ENCODE results near the gene CDRT15. TPM values are rescaled to one million over a fixed set of nuclear protein-coding genes. Genes with fewer than 3 reads are reported as not detected.

CDRT15 gene
- total RNA-seq, 1 experiment from 2014 or later: not detected

DNA sequence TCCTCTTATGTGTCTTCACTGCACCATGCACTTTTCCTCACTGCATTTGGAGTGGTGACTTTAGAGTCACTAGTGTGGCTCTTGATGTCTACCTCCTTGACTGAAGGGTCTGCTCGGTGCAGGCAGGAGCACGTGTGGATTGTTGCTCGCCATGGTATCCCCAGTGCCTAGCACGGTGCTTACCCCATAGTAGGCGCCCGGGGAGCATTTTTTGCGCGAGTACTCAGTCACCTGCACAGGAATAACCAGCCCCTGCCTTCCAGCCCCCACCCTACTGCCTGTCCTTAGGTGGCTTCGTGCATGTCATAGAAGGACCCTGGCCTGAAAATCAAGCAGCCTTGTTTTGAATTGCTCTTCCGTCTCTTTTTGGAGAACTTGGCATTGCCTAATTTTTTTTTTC, 31.3 kb downstream of the CDRT15 start:
- peaks cover 32% of the 10 kb centered on the region for H3K36me3 Mint-ChIP-seq (ENCODE audit: insufficient read depth, unreplicated experiment)
- intact Hi-C loops (cut with micrococcal nuclease): loop anchor here (5.0 to 10.0 kb wide), 3 partner anchors 97 to 858 kb away; partner anchors contain the start of genes COX10 and HS3ST3B1
- peak overlapping the region; percentile 50 for H3K27ac Mint-ChIP-seq (ENCODE audit: low read depth, unreplicated experiment)
- no peak for DNase-seq (ENCODE audit: unreplicated experiment)
- TF ChIP-seq, protein P1, sequence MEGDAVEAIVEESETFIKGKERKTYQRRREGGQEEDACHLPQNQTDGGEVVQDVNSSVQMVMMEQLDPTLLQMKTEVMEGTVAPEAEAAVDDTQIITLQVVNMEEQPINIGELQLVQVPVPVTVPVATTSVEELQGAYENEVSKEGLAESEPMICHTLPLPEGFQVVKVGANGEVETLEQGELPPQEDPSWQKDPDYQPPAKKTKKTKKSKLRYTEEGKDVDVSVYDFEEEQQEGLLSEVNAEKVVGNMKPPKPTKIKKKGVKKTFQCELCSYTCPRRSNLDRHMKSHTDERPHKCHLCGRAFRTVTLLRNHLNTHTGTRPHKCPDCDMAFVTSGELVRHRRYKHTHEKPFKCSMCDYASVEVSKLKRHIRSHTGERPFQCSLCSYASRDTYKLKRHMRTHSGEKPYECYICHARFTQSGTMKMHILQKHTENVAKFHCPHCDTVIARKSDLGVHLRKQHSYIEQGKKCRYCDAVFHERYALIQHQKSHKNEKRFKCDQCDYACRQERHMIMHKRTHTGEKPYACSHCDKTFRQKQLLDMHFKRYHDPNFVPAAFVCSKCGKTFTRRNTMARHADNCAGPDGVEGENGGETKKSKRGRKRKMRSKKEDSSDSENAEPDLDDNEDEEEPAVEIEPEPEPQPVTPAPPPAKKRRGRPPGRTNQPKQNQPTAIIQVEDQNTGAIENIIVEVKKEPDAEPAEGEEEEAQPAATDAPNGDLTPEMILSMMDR (IDR thresholded peaks at IDR 0.05; ENCODE audit: unreplicated experiment): no peak
- no TSS peak for BruUV-seq (replicated peaks)
- CTCF ChIA-PET: no interaction called here
- H3K4me3 Mint-ChIP-seq (ENCODE audit: unreplicated experiment): no peak overlapping the region
- H3K27me3 Mint-ChIP-seq (ENCODE audit: insufficient read depth, unreplicated experiment): no peaks in the 10 kb centered on the region
- H3K4me1 Mint-ChIP-seq (ENCODE audit: insufficient read depth, unreplicated experiment): peaks cover 34% of the 10 kb centered on the region
- POLR2A ChIA-PET: interaction anchor here (0.6 to 1.8 kb wide), 7 partner anchors 9 to 821 kb away, joined by 3 to 6 read pairs (median 5); no protein-coding TSS in a partner anchor
- H3K9me3 Mint-ChIP-seq (ENCODE audit: unreplicated experiment): no peaks in the 10 kb centered on the region

DNA sequence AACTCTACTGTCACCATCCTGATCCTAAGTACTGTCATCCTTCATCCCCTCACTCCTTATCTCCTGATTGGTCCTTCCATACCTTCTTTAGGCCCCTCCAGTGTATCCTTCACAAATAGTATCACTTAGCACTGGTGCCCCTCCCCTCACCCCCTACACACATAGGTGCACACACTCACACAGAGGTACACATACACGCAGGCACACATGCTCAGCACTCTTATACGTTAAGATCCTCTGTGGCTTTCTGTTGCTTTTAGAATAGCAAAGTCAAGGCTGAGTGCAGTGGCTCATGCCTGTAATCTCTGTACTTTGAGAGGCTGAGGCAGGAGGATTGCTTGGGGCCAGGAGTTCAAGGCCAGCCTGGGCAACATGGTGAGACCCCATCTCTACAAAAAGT, 32.1 kb downstream of the CDRT15 start:
- Mint-ChIP-seq H3K36me3 (ENCODE audit: insufficient read depth, unreplicated experiment) (peaks cover 29% of the 10 kb centered on the region), H3K27ac (ENCODE audit: low read depth, unreplicated experiment) (no peak overlapping the region), H3K4me3 (ENCODE audit: unreplicated experiment) (no peak overlapping the region), H3K4me1 (ENCODE audit: insufficient read depth, unreplicated experiment) (peaks cover 34% of the 10 kb centered on the region), H3K9me3 (ENCODE audit: unreplicated experiment) (no peaks in the 10 kb centered on the region), H3K27me3 (ENCODE audit: insufficient read depth, unreplicated experiment) (no peaks in the 10 kb centered on the region)
- intact Hi-C loops (cut with micrococcal nuclease): loop anchor here (10.0 kb wide), 1 partner anchor 140 kb away; the partner anchor contains the start of gene COX10
- CTCF ChIA-PET: no interaction called here
- no peak for DNase-seq (ENCODE audit: unreplicated experiment)
- TF ChIP-seq, protein P1 (IDR thresholded peaks at IDR 0.05; ENCODE audit: unreplicated experiment): no peak
- POLR2A ChIA-PET: no interaction called here
- no TSS peak for BruUV-seq (replicated peaks)

DNA sequence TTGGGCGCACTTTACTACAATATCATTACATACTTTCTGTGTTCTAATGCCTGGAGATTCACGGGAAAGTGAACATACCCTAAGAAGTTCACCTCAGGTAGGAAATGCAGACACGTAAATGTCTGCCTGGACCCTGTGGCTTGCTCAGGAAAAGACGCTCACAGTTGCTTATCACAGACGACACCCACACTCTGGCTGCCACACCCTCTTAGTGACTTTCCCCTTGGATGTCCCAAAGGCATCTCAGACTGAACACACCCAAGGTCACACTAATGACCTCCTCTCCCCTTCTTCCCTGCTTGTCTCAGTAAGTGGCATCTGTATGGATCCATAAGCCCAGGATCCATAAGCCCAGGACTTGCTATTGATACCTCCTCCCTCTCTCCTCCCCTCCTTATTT, 32.6 kb downstream of the CDRT15 start:
- BruUV-seq (replicated peaks): no TSS peak
- no peaks in the 10 kb centered on the region for H3K9me3 Mint-ChIP-seq (ENCODE audit: unreplicated experiment)
- CTCF ChIA-PET: interaction anchor here (1.1 kb wide), 1 partner anchor 606 kb away, joined by 6 read pairs; no protein-coding TSS in a partner anchor
- no peak overlapping the region for H3K27ac Mint-ChIP-seq (ENCODE audit: low read depth, unreplicated experiment)
- intact Hi-C loops (cut with micrococcal nuclease): loop anchor here (10.0 kb wide), 1 partner anchor 139 kb away; the partner anchor contains the start of gene COX10
- H3K36me3 Mint-ChIP-seq (ENCODE audit: insufficient read depth, unreplicated experiment): peaks cover 26% of the 10 kb centered on the region
- H3K4me3 Mint-ChIP-seq (ENCODE audit: unreplicated experiment): no peak overlapping the region
- H3K27me3 Mint-ChIP-seq (ENCODE audit: insufficient read depth, unreplicated experiment): no peaks in the 10 kb centered on the region
- POLR2A ChIA-PET: no interaction called here
- no peak for DNase-seq (ENCODE audit: unreplicated experiment)
- peaks cover 34% of the 10 kb centered on the region for H3K4me1 Mint-ChIP-seq (ENCODE audit: insufficient read depth, unreplicated experiment)
- TF ChIP-seq, protein P1 (IDR thresholded peaks at IDR 0.05; ENCODE audit: unreplicated experiment): no peak

DNA sequence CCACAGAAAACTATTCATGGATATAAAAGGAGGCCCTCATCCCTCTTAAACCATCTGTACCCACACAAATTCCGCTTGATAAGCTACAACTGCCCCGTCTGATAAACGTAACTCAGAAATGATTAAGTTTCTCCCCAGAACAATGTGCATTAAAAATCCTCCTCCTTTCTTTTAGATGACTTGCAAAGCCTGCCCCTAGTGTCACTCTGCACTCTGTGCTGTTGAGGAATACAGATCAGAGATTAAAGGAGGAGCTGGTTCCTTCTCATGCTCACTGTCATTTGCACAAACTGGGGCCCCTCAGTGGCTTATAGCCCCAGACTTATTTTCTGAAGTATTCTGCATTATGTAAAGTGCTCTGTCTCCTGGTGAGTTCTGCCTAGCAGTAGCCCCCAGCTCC, 33.3 kb downstream of the CDRT15 start:
- Mint-ChIP-seq H3K4me1 (ENCODE audit: insufficient read depth, unreplicated experiment) (peaks cover 34% of the 10 kb centered on the region), H3K4me3 (ENCODE audit: unreplicated experiment) (no peak overlapping the region), H3K27ac (ENCODE audit: low read depth, unreplicated experiment) (no peak overlapping the region), H3K9me3 (ENCODE audit: unreplicated experiment) (no peaks in the 10 kb centered on the region), H3K36me3 (ENCODE audit: insufficient read depth, unreplicated experiment) (peaks cover 32% of the 10 kb centered on the region), H3K27me3 (ENCODE audit: insufficient read depth, unreplicated experiment) (no peaks in the 10 kb centered on the region)
- intact Hi-C loops (cut with micrococcal nuclease): loop anchor here (10.0 kb wide), 1 partner anchor 139 kb away; the partner anchor contains the start of gene COX10
- ChIA-PET CTCF (interaction anchor here (0.6 to 1.3 kb wide), 5 partner anchors 33 to 1199 kb away, joined by 3 to 6 read pairs (median 3); partner anchors contain the start of gene HS3ST3B1), POLR2A (no interaction called here)
- BruUV-seq (replicated peaks): no TSS peak
- TF ChIP-seq, protein P1 (IDR thresholded peaks at IDR 0.05; ENCODE audit: unreplicated experiment): no peak
- DNase-seq (ENCODE audit: unreplicated experiment): no peak

Data from MCF 10A (cell line).